A673 (cell line): Measurements from ENCODE around the gene LCMT2.

Experiments
- CTCF ChIP-seq: fragments of 300-800, 200-600 bp; sonication (generic); conservative IDR thresholded peaks from 2 replicates; pipeline ENCODE4 v1.5.1; 2017; ENCODE audit warnings: low read depth, mild to moderate bottlenecking, antibody characterized with exemption, low read length, moderate library complexity, mixed read lengths
- EZH2 ChIP-seq: fragments of 200-600 bp; sonication (generic); IDR thresholded peaks from 2 replicates; pipeline ENCODE4 v1.6.1; 2017; ENCODE audit warnings: borderline replicate concordance, low read depth, mild to moderate bottlenecking, mixed read lengths, antibody characterized with exemption, low read length; ENCODE audit not compliant: poor library complexity, severe bottlenecking

- TF ChIP-seq CTCF: no peak
- no peak for TF ChIP-seq EZH2
These were observed 43.1 kb downstream of the LCMT2 start for GRCh38 chr15:43287254-43287653.
